GM23338 (cell line): ENCODE measurements around the gene ZNF660.

Experiments used
- EZH2phosphoT487 ChIP-seq: fragments of 200-600 bp; sonication (generic); IDR thresholded peaks from one replicate; pipeline ENCODE4 v1.8.1; 2018; ENCODE audit warnings: antibody characterized with exemption; ENCODE audit not compliant: unreplicated experiment
- NANOG ChIP-seq: IDR thresholded peaks from 2 replicates; pipeline ENCODE4 v1.6.1; 2016; ENCODE audit warnings: antibody characterized with exemption, borderline replicate concordance
- TF ChIP-seq, protein P1 (sequence below), 2 experiments: fragments of 200-600 bp in 1 of 2; sonication (generic) in 1 of 2; conservative IDR thresholded peaks; 2 replicates each; pipeline versions ENCODE4 v1.5.1 to v1.6.1; 2016 to 2017; ENCODE audit warnings: antibody characterized with exemption in 2 of 2, low read depth in 2 of 2, mild to moderate bottlenecking in 2 of 2, moderate library complexity in 1 of 2
- TF ChIP-seq, protein P2 (sequence below): IDR thresholded peaks from one replicate; pipeline ENCODE4 v1.6.1; 2018; ENCODE audit warnings: antibody characterized with exemption; ENCODE audit not compliant: unreplicated experiment

DNA sequence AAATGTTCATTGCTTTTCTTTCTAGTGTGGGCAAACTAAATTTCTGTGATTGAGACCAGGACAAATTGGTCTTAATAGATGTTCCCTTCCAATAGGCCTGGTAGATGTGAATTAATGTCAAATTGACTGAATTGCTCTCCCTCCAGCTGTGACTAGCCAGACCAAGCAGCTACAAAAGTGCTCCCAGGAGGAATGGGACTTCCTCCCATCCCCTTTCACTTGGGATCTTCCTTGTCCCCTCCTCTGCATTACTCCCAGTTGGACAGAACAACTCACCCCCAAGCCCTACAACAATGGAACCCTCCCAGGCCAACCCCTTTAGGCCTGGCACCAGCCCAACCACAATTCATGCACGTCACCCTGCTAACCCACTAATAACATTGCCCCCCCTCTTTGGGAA, 49.4 kb upstream of the ZNF660 start:
- TF ChIP-seq, protein P1, sequence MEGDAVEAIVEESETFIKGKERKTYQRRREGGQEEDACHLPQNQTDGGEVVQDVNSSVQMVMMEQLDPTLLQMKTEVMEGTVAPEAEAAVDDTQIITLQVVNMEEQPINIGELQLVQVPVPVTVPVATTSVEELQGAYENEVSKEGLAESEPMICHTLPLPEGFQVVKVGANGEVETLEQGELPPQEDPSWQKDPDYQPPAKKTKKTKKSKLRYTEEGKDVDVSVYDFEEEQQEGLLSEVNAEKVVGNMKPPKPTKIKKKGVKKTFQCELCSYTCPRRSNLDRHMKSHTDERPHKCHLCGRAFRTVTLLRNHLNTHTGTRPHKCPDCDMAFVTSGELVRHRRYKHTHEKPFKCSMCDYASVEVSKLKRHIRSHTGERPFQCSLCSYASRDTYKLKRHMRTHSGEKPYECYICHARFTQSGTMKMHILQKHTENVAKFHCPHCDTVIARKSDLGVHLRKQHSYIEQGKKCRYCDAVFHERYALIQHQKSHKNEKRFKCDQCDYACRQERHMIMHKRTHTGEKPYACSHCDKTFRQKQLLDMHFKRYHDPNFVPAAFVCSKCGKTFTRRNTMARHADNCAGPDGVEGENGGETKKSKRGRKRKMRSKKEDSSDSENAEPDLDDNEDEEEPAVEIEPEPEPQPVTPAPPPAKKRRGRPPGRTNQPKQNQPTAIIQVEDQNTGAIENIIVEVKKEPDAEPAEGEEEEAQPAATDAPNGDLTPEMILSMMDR (conservative IDR thresholded peaks at IDR 0.05; ENCODE audit: low read depth in 2 of 2): no peak
- TF ChIP-seq, protein P2, sequence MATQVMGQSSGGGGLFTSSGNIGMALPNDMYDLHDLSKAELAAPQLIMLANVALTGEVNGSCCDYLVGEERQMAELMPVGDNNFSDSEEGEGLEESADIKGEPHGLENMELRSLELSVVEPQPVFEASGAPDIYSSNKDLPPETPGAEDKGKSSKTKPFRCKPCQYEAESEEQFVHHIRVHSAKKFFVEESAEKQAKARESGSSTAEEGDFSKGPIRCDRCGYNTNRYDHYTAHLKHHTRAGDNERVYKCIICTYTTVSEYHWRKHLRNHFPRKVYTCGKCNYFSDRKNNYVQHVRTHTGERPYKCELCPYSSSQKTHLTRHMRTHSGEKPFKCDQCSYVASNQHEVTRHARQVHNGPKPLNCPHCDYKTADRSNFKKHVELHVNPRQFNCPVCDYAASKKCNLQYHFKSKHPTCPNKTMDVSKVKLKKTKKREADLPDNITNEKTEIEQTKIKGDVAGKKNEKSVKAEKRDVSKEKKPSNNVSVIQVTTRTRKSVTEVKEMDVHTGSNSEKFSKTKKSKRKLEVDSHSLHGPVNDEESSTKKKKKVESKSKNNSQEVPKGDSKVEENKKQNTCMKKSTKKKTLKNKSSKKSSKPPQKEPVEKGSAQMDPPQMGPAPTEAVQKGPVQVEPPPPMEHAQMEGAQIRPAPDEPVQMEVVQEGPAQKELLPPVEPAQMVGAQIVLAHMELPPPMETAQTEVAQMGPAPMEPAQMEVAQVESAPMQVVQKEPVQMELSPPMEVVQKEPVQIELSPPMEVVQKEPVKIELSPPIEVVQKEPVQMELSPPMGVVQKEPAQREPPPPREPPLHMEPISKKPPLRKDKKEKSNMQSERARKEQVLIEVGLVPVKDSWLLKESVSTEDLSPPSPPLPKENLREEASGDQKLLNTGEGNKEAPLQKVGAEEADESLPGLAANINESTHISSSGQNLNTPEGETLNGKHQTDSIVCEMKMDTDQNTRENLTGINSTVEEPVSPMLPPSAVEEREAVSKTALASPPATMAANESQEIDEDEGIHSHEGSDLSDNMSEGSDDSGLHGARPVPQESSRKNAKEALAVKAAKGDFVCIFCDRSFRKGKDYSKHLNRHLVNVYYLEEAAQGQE: no peak
- TF ChIP-seq EZH2phosphoT487: no peak
- no peak for TF ChIP-seq NANOG
